Measurements from ENCODE around the gene B9D1. TPM values are rescaled to one million over a fixed set of nuclear protein-coding genes. Genes with fewer than 3 reads are reported as not detected.

Gene B9D1
- total and polyA plus RNA-seq, 7 donors: 6.6 to 22.4 (median 15.2) TPM

- WGBS, 2 donors: 92 to 94% methylated on average over 7 of the region's 7 CpGs
- peak; percentile 50 for DNase-seq
- Histone ChIP-seq H3K4me3 (no peak overlapping the region), H3K27me3 (no peaks in the 10 kb centered on the region), H3K27ac (peak overlapping the region in 2 of 4 donors; percentile 80 to 83), H3K9me3 (no peaks in the 10 kb centered on the region), H3K36me3 (no peaks in the 10 kb centered on the region), H3K4me1 (peaks cover 0 to 44% (median 41%) of the 10 kb centered on the region in 4 donors)
- intact Hi-C loops (cut with DNase I): no loop called here
- TF ChIP-seq CTCF (IDR thresholded peaks at IDR 0.05): no peak
These were observed 17.5 kb downstream of the B9D1 start for GRCh38 chr17:19345067-19345460.

- intact Hi-C loops (cut with DNase I): no loop called here
- Histone ChIP-seq H3K4me1 (peaks cover 0 to 44% (median 41%) of the 10 kb centered on the region in 4 donors), H3K27ac (no peak overlapping the region), H3K4me3 (no peak overlapping the region), H3K9me3 (no peaks in the 10 kb centered on the region), H3K27me3 (no peaks in the 10 kb centered on the region), H3K36me3 (no peaks in the 10 kb centered on the region)
- TF ChIP-seq EP300 (IDR thresholded peaks at IDR 0.05): no peak
- peak; percentile 65 for DNase-seq
- WGBS, 2 donors: 41 to 78% methylated on average over 40 of the region's 40 CpGs
These were observed 18.0 kb downstream of the B9D1 start for GRCh38 chr17:19344311-19345066.

GRCh38 chr17:19343671-19344151 is 18.8 kb downstream of the B9D1 start:
- TF ChIP-seq POLR2AphosphoS5 (IDR thresholded peaks at IDR 0.05) (no peak), CTCF (IDR thresholded peaks at IDR 0.05) (no peak), EP300 (IDR thresholded peaks at IDR 0.05) (no peak), POLR2A (IDR thresholded peaks at IDR 0.05) (no peak)
- no peak overlapping the region for H3K4me3 ChIP-seq
- no peak overlapping the region for H3K27ac ChIP-seq
- no peaks in the 10 kb centered on the region for H3K36me3 ChIP-seq
- intact Hi-C loops (cut with DNase I): no loop called here
- H3K4me1 ChIP-seq: peaks cover 0 to 44% (median 41%) of the 10 kb centered on the region in 4 donors
- no peaks in the 10 kb centered on the region for H3K27me3 ChIP-seq
- WGBS, 2 donors: 64 to 83% methylated on average over 13 of the region's 13 CpGs
- DNase-seq: peak; percentile 64
- no peaks in the 10 kb centered on the region for H3K9me3 ChIP-seq

- Histone ChIP-seq H3K4me3 (no peak overlapping the region), H3K4me1 (peaks cover 0 to 44% (median 41%) of the 10 kb centered on the region in 4 donors), H3K27me3 (no peaks in the 10 kb centered on the region), H3K9me3 (no peaks in the 10 kb centered on the region), H3K27ac (no peak overlapping the region), H3K36me3 (no peaks in the 10 kb centered on the region)
- intact Hi-C loops (cut with DNase I): no loop called here
- 84 to 88% methylated on average over 7 of the region's 7 CpGs for WGBS, 2 donors
- no peak for TF ChIP-seq EP300 (IDR thresholded peaks at IDR 0.05)
- peak; percentile 60 for DNase-seq
These were observed 19.3 kb downstream of the B9D1 start for GRCh38 chr17:19343256-19343630.

GRCh38 chr17:19342611-19343255 is 19.8 kb downstream of the B9D1 start:
- Histone ChIP-seq H3K4me1 (peaks cover 0 to 46% (median 40%) of the 10 kb centered on the region in 4 donors), H3K27ac (peak overlapping the region in 1 of 4 donors; percentile 27), H3K4me3 (no peak overlapping the region), H3K27me3 (no peaks in the 10 kb centered on the region), H3K36me3 (no peaks in the 10 kb centered on the region), H3K9me3 (no peaks in the 10 kb centered on the region)
- peak; percentile 74 for DNase-seq
- TF ChIP-seq CTCF (IDR thresholded peaks at IDR 0.05) (no peak), POLR2AphosphoS5 (IDR thresholded peaks at IDR 0.05) (no peak), EP300 (IDR thresholded peaks at IDR 0.05) (no peak), POLR2A (IDR thresholded peaks at IDR 0.05) (no peak)
- 70 to 83% methylated on average over 7 of the region's 7 CpGs for WGBS, 2 donors
- intact Hi-C loops (cut with DNase I): no loop called here

Measured in sigmoid colon (tissue), 7 donors.